Natural killer cell (primary cell): ENCODE data around the gene ALLC. TPM values are rescaled to one million over a fixed set of nuclear protein-coding genes. Genes with fewer than 3 reads are reported as not detected.

ENCODE experiments used
- ATAC-seq, 3 donors: fragments of 150-1000 bp in 2 of 3; fragments of 200-7000 bp in 1 of 3; cut with Tn5 transposase; 1 replicate in 1 of 3; 2 replicates in 2 of 3; pipeline ENCODE4 v1.10.0; 2021; ENCODE audit warnings: mild to moderate bottlenecking in 2 of 3, moderate library complexity in 2 of 3
- DNase-seq, 2 donors: peaks; one replicate each; pipeline versions ENCODE4 v3.0.0 to v3.0.0-alpha.2; 2013 to 2021; ENCODE audit warnings: mixed read lengths in 1 of 2
- H3K27ac ChIP-seq: one replicate; pipeline ENCODE4 v1.5.1; 2013; ENCODE audit warnings: mild to moderate bottlenecking, low read length
- H3K27me3 ChIP-seq: one replicate; pipeline ENCODE4 v1.6.1; 2013; ENCODE audit warnings: low read length; ENCODE audit not compliant: control insufficient read depth, insufficient read depth
- H3K36me3 ChIP-seq: one replicate; pipeline ENCODE4 v1.6.1; 2013; ENCODE audit warnings: low read length; ENCODE audit not compliant: control insufficient read depth, insufficient read depth
- H3K4me1 ChIP-seq: one replicate; pipeline ENCODE4 v1.6.1; 2013; ENCODE audit warnings: low read length; ENCODE audit not compliant: control insufficient read depth, insufficient read depth
- H3K4me3 ChIP-seq: one replicate; pipeline ENCODE4 v1.5.1; 2013; ENCODE audit warnings: low read length
- H3K9me3 ChIP-seq: one replicate; pipeline ENCODE4 v1.6.1; 2013; ENCODE audit warnings: low read length; ENCODE audit not compliant: control insufficient read depth, insufficient read depth
- H3K27ac Mint-ChIP-seq, 2 donors: one replicate each; pipeline ENCODE4 v1.8.0; 2022; ENCODE audit warnings: mild to moderate bottlenecking in 2 of 2, mixed read lengths in 2 of 2, moderate library complexity in 1 of 2
- H3K27me3 Mint-ChIP-seq, 2 donors: one replicate each; pipeline ENCODE4 v1.8.0; 2022; ENCODE audit warnings: low read depth in 2 of 2, mixed read lengths in 2 of 2
- H3K36me3 Mint-ChIP-seq: one replicate; pipeline ENCODE4 v1.8.0; 2022; ENCODE audit warnings: mixed read lengths
- H3K4me1 Mint-ChIP-seq, 2 donors: one replicate each; pipeline ENCODE4 v1.8.0; 2022; ENCODE audit warnings: mixed read lengths in 2 of 2
- H3K4me3 Mint-ChIP-seq: one replicate; pipeline ENCODE4 v1.8.0; 2022; ENCODE audit warnings: mild to moderate bottlenecking, moderate library complexity, mixed read lengths
- H3K9me3 Mint-ChIP-seq, 2 donors: one replicate each; pipeline ENCODE4 v1.8.0; 2022; ENCODE audit warnings: mixed read lengths in 2 of 2
- CTCF ChIP-seq: fragments of 200-600 bp; IDR thresholded peaks from one replicate; pipeline ENCODE4 v1.8.0; 2022; ENCODE audit warnings: antibody characterized with exemption
- WGBS: methylation state at CpG from one replicate; pipeline ENCODE4 v1.1.7; 2013; ENCODE audit warnings: missing lambda C conversion rate; ENCODE audit not compliant: insufficient coverage; 5-methylcytosine and 5-hydroxymethylcytosine counted together
- intact Hi-C: fragments of 100-400 bp; cut with micrococcal nuclease; formaldehyde crosslinking; loops from one replicate; pipeline ENCODE4 v1.14.2; 2022
- total RNA-seq, 4 donors: library from RNA; stranded (reverse); fragments of 120-200 nt in 1 of 4; gene quantifications; one replicate each; pipeline versions ENCODE4 v1.2.3 to v1.2.4, GENCODE V29; 2013 to 2022

ALLC gene
- total RNA-seq, 3 donors from 2014 or later (not counting 1 experiment from before 2014, with no cell fraction given): not detected

GRCh38 chr2:3689998-3690748 is 32.2 kb downstream of the ALLC start:
- no peaks in the 10 kb centered on the region for H3K4me1 ChIP-seq
- H3K4me1 Mint-ChIP-seq: no peaks in the 10 kb centered on the region
- H3K36me3 Mint-ChIP-seq: no peaks in the 10 kb centered on the region
- TF ChIP-seq CTCF: no peak
- DNase-seq (no peak), ATAC-seq (no peak)
- peaks cover 4 to 14% of the 10 kb centered on the region in 2 donors for H3K27me3 Mint-ChIP-seq
- H3K9me3 ChIP-seq: peaks cover 4% of the 10 kb centered on the region
- no peak overlapping the region for H3K27ac ChIP-seq
- H3K4me3 Mint-ChIP-seq: no peak overlapping the region
- H3K36me3 ChIP-seq: no peaks in the 10 kb centered on the region
- H3K9me3 Mint-ChIP-seq: peaks cover 2 to 3% of the 10 kb centered on the region in 2 donors
- H3K4me3 ChIP-seq: no peak overlapping the region
- no peak overlapping the region for H3K27ac Mint-ChIP-seq
- H3K27me3 ChIP-seq: no peaks in the 10 kb centered on the region
- intact Hi-C loops: no loop called here

GRCh38 chr2:3692375-3692774 is 34.4 kb downstream of the ALLC start:
- Mint-ChIP-seq H3K27ac (no peak overlapping the region), H3K4me1 (no peaks in the 10 kb centered on the region), H3K27me3 (peaks cover 6 to 17% of the 10 kb centered on the region in 2 donors), H3K36me3 (no peaks in the 10 kb centered on the region), H3K9me3 (peaks cover 2 to 3% of the 10 kb centered on the region in 2 donors), H3K4me3 (no peak overlapping the region)
- H3K27me3 ChIP-seq: no peaks in the 10 kb centered on the region
- H3K9me3 ChIP-seq: peaks cover 4% of the 10 kb centered on the region
- no peak for DNase-seq
- H3K4me1 ChIP-seq: no peaks in the 10 kb centered on the region
- TF ChIP-seq CTCF: no peak
- ATAC-seq: no peak
- no peak overlapping the region for H3K4me3 ChIP-seq
- no peaks in the 10 kb centered on the region for H3K36me3 ChIP-seq
- H3K27ac ChIP-seq: no peak overlapping the region
- intact Hi-C loops: no loop called here

GRCh38 chr2:3696545-3696944 is 38.5 kb downstream of the ALLC start:
- no peak overlapping the region for H3K4me3 ChIP-seq
- peaks cover 10 to 24% of the 10 kb centered on the region in 2 donors for H3K27me3 Mint-ChIP-seq
- H3K27ac Mint-ChIP-seq: no peak overlapping the region
- WGBS: 91% methylated on average over 3 of the region's 3 CpGs
- H3K9me3 ChIP-seq: no peaks in the 10 kb centered on the region
- TF ChIP-seq CTCF: no peak
- no peaks in the 10 kb centered on the region for H3K36me3 ChIP-seq
- intact Hi-C loops: no loop called here
- H3K4me1 ChIP-seq: no peaks in the 10 kb centered on the region
- ATAC-seq (no peak), DNase-seq (no peak)
- no peaks in the 10 kb centered on the region for H3K36me3 Mint-ChIP-seq
- H3K4me3 Mint-ChIP-seq: no peak overlapping the region
- no peaks in the 10 kb centered on the region for H3K4me1 Mint-ChIP-seq
- no peaks in the 10 kb centered on the region for H3K9me3 Mint-ChIP-seq
- no peaks in the 10 kb centered on the region for H3K27me3 ChIP-seq
- no peak overlapping the region for H3K27ac ChIP-seq

- WGBS: 86% methylated on average over 5 of the region's 5 CpGs
- Mint-ChIP-seq H3K27me3 (peaks cover 24 to 39% of the 10 kb centered on the region in 2 donors), H3K27ac (no peak overlapping the region), H3K9me3 (no peaks in the 10 kb centered on the region), H3K36me3 (no peaks in the 10 kb centered on the region), H3K4me3 (no peak overlapping the region), H3K4me1 (no peaks in the 10 kb centered on the region)
- no peak for TF ChIP-seq CTCF
- no peaks in the 10 kb centered on the region for H3K4me1 ChIP-seq
- H3K36me3 ChIP-seq: no peaks in the 10 kb centered on the region
- H3K27ac ChIP-seq: no peak overlapping the region
- H3K27me3 ChIP-seq: no peaks in the 10 kb centered on the region
- H3K4me3 ChIP-seq: no peak overlapping the region
- no peak for ATAC-seq
- intact Hi-C loops: no loop called here
- no peaks in the 10 kb centered on the region for H3K9me3 ChIP-seq
- DNase-seq: no peak
Measured at GRCh38 chr2:3701071-3701470, 43.1 kb downstream of the ALLC start.
